ENCODE data around the gene ARCN1. TPM values are rescaled to one million over a fixed set of nuclear protein-coding genes. Genes with fewer than 3 reads are reported as not detected.
A peak's percentile ranks its signal among the peaks of the same experiment; 100 is the strongest.
"Not testable (repeated sequence)": the region's sequence is repeated elsewhere in the genome, so short reads cannot be mapped to it uniquely, and the experiment has no call there.

Gene ARCN1
- total and polyA plus RNA-seq, 11 donors: 53.1 to 127 (median 99.6) TPM

DNA sequence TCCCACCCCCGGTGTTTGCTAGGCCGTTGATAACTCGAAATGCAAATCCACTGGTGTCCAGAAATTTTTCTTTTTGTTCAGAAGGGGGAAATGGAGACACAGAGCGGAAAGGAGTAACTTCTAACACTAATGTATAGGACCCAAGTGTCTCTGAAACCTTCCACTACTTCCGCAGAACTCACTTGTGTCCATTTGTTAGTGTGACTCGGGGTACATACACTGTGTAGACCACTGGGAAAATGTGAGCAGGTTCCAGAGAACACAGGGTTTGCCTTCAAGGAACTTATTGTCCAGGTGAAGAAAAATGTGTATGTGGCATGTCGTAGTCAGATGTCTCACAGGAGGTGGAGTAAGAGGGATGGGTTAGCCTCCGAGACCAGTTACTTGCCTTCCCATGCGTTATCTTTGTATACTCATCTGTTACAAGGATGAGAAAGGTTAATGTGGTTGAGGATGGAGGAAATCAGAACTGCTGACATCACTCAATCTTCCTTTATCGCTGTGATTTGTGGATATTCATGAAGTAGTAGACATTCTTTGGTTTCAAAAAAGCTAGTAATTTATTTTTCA is 857 bp downstream of the ARCN1 start:
- TF ChIP-seq, protein P1, sequence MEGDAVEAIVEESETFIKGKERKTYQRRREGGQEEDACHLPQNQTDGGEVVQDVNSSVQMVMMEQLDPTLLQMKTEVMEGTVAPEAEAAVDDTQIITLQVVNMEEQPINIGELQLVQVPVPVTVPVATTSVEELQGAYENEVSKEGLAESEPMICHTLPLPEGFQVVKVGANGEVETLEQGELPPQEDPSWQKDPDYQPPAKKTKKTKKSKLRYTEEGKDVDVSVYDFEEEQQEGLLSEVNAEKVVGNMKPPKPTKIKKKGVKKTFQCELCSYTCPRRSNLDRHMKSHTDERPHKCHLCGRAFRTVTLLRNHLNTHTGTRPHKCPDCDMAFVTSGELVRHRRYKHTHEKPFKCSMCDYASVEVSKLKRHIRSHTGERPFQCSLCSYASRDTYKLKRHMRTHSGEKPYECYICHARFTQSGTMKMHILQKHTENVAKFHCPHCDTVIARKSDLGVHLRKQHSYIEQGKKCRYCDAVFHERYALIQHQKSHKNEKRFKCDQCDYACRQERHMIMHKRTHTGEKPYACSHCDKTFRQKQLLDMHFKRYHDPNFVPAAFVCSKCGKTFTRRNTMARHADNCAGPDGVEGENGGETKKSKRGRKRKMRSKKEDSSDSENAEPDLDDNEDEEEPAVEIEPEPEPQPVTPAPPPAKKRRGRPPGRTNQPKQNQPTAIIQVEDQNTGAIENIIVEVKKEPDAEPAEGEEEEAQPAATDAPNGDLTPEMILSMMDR (IDR thresholded peaks at IDR 0.05): no peak
- no peak for TF ChIP-seq POLR2A (IDR thresholded peaks at IDR 0.05)
- ATAC-seq (peak in 3 of 4 donors; percentile 24 to 45 (median 27)), DNase-seq (no peak)
- Histone ChIP-seq H3K4me1 (peaks cover 0 to 57% (median 40%) of the 10 kb centered on the region in 12 donors), H3K27ac (peak overlapping the region; percentile 90 to 99 (median 98)), H3K27me3 (no peaks in the 10 kb centered on the region), H3K9me3 (no peaks in the 10 kb centered on the region), H3K36me3 (peaks cover 0 to 8% (median 0%) of the 10 kb centered on the region in 9 donors), H3K4me3 (peak overlapping the region; percentile 55 to 100 (median 93))
- 2 to 3% (median 2%) methylated on average over 10 of the region's 10 CpGs for WGBS, 4 donors
- intact Hi-C loops (cut with DNase I): loop anchor here in 4 of 10 donors (2.0 to 5.0 kb wide), 3 partner anchors 32 to 49 kb away; partner anchors contain the start of gene PHLDB1 (in 2 of the 4)

DNA sequence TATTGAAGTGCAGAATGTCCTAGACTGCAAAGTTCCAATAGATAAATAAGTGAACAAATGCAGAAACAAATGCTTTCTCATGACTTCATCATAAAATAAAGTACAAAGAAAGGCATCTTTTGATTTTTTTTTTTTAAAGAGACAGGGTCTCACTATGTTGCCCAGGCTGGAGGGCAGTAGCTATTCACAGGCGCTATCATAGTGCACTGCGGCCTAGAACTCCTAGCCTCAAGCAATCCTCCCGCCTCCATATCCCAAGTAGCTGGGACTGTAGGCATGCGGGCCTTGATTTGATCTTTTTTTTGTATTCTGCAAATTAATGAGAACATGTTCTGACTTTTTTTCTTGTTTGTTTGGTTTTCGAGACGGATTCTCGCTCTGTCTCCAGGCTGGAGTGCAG is 2.4 kb downstream of the ARCN1 start:
- DNase-seq (no peak), ATAC-seq (no peak)
- no peak for TF ChIP-seq POLR2A (IDR thresholded peaks at IDR 0.05)
- TF ChIP-seq, protein P1 (IDR thresholded peaks at IDR 0.05): no peak
- Histone ChIP-seq H3K9me3 (no peaks in the 10 kb centered on the region), H3K36me3 (peaks cover 0 to 10% (median 0%) of the 10 kb centered on the region in 9 donors), H3K4me1 (peaks cover 0 to 72% (median 46%) of the 10 kb centered on the region in 12 donors), H3K4me3 (peak overlapping the region in 8 of 12 donors; percentile 2 to 100 (median 79)), H3K27me3 (no peaks in the 10 kb centered on the region), H3K27ac (no peak overlapping the region)
- intact Hi-C loops (cut with DNase I): loop anchor here in 3 of 10 donors (5.0 kb wide), 2 partner anchors 33 to 48 kb away; partner anchors contain the start of gene PHLDB1 (in 2 of the 3)
- WGBS, 4 donors: 82 to 91% (median 90%) methylated on average over 7 of the region's 7 CpGs

DNA sequence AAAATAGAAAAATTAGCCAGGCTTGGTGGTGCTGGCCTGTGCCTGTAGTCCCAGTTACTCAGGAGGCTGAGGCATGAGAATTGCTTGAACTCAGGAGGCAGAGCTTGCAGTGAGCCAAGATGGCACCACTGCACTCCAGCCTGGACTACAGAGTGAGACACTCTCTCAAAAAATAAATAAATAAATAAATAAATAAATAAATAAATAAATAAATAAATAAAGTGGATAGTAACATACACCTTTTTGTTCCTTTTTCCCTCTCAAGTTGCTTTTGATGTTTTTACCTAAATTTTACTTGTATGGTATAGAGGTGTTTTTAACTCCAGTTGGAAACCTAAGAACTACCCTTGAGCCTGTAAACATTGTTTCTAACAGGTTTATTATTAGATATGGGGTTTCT is 5.8 kb downstream of the ARCN1 start:
- DNase-seq; H3K27ac ChIP-seq; ATAC-seq; intact Hi-C loops (cut with DNase I); H3K27me3 ChIP-seq; H3K4me3 ChIP-seq; H3K9me3 ChIP-seq: not testable (repeated sequence)
- Histone ChIP-seq H3K36me3 (peaks cover 0 to 44% (median 19%) of the 10 kb centered on the region in 9 donors), H3K4me1 (peaks cover 0 to 83% (median 54%) of the 10 kb centered on the region in 12 donors)

DNA sequence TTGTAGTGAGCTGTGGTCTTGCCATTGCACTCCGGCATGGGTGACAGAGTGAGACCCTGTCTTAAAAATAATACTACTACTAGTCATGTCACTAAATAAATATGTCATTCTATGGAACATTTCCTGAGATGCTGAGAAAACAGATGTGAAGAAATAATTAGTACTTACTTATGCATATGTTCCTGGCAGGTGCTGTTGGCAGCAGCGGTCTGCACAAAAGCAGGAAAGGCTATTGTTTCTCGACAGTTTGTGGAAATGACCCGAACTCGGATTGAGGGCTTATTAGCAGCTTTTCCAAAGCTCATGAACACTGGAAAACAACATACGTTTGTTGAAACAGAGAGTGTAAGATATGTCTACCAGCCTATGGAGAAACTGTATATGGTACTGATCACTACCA is 8.8 kb downstream of the ARCN1 start:
- Histone ChIP-seq H3K27ac (peak overlapping the region in 11 of 12 donors; percentile 4 to 71 (median 44)), H3K9me3 (no peaks in the 10 kb centered on the region), H3K4me1 (peaks cover 0 to 52% (median 28%) of the 10 kb centered on the region in 12 donors), H3K27me3 (no peaks in the 10 kb centered on the region), H3K36me3 (peaks cover 0 to 72% (median 49%) of the 10 kb centered on the region in 9 donors), H3K4me3 (no peak overlapping the region)
- WGBS, 4 donors: 36 to 65% (median 54%) methylated on average over 6 of the region's 6 CpGs
- peak in 2 of 4 donors; percentile 30 to 66 for ATAC-seq
- TF ChIP-seq, protein P1 (IDR thresholded peaks at IDR 0.05): no peak
- no peak for TF ChIP-seq POLR2A (IDR thresholded peaks at IDR 0.05)
- intact Hi-C loops (cut with DNase I): no loop called here
- no peak for DNase-seq
